Activated CD8-positive, alpha-beta T cell treated with anti-CD3 and anti-CD28 coated beads for 36 hours (primary cell): Measurements from ENCODE around the gene TDRD10. TPM values are rescaled to one million over a fixed set of nuclear protein-coding genes. Genes with fewer than 3 reads are reported as not detected.

Experiments used
- ATAC-seq: fragments of 200-7000 bp; cut with Tn5 transposase; one replicate; pipeline ENCODE4 v1.10.0; 2021; ENCODE audit warnings: mild to moderate bottlenecking, moderate library complexity
- CTCF ChIA-PET: fragments of 350-600 bp; sonication (Branson Sonifier 250); formaldehyde crosslinking; loops from one replicate; lab custom pipeline; 2021; ENCODE audit warnings: antibody characterized with exemption; lab: Charles Lee
- POLR2A ChIA-PET: fragments of 350-600 bp; sonication (Branson Sonifier 250); formaldehyde crosslinking; loops from one replicate; lab custom pipeline; 2021; ENCODE audit warnings: antibody characterized with exemption; lab: Charles Lee
- DNase-seq: peaks from one replicate; pipeline ENCODE4 v3.0.0-alpha.2; 2020
- H3K27ac Mint-ChIP-seq: one replicate; pipeline ENCODE4 v1.8.0; 2021; ENCODE audit warnings: mild to moderate bottlenecking, mixed read lengths
- H3K27me3 Mint-ChIP-seq: one replicate; pipeline ENCODE4 v1.8.0; 2021; ENCODE audit warnings: mixed read lengths
- H3K36me3 Mint-ChIP-seq: one replicate; pipeline ENCODE4 v1.8.0; 2021; ENCODE audit warnings: low read depth, mixed read lengths
- H3K4me1 Mint-ChIP-seq: one replicate; pipeline ENCODE4 v1.8.0; 2021; ENCODE audit warnings: low read depth, mixed read lengths
- H3K4me3 Mint-ChIP-seq: one replicate; pipeline ENCODE4 v1.8.0; 2021; ENCODE audit warnings: mild to moderate bottlenecking, moderate library complexity, mixed read lengths
- H3K9me3 Mint-ChIP-seq: one replicate; pipeline ENCODE4 v1.8.0; 2021; ENCODE audit warnings: mixed read lengths
- CTCF ChIP-seq: fragments of 200-600 bp; IDR thresholded peaks from one replicate; pipeline ENCODE4 v1.8.0; 2022; ENCODE audit warnings: antibody characterized with exemption, mild to moderate bottlenecking
- intact Hi-C: fragments of 100-400 bp; cut with micrococcal nuclease; formaldehyde crosslinking; loops from one replicate; pipeline ENCODE4 v1.10.0; 2022
- total RNA-seq, 2 experiments: library from RNA; stranded (reverse); gene quantifications; one replicate each; pipeline ENCODE4 v1.2.3, GENCODE V29; 2021

Gene TDRD10
- total RNA-seq, 2 experiments from 2014 or later = not detected

GRCh38 chr1:154548028-154548427, 46.0 kb downstream of the TDRD10 start:
- Mint-ChIP-seq H3K4me3 (no peak overlapping the region), H3K27ac (no peak overlapping the region), H3K4me1 (peaks cover 12% of the 10 kb centered on the region), H3K9me3 (no peaks in the 10 kb centered on the region), H3K27me3 (no peaks in the 10 kb centered on the region), H3K36me3 (peaks cover 23% of the 10 kb centered on the region)
- POLR2A ChIA-PET = no interaction called here
- CTCF ChIA-PET = interaction anchor here (1.7 to 3.8 kb wide), 4 partner anchors 7 to 195 kb away, joined by 4 to 127 read pairs (median 23); no protein-coding TSS in a partner anchor
- no peak for TF ChIP-seq CTCF
- DNase-seq (no peak), ATAC-seq (no peak)
- intact Hi-C loops = no loop called here

GRCh38 chr1:154549202-154549770, 47.3 kb downstream of the TDRD10 start:
- no peak overlapping the region for H3K4me3 Mint-ChIP-seq
- H3K4me1 Mint-ChIP-seq = peaks cover 12% of the 10 kb centered on the region
- no peak for TF ChIP-seq CTCF
- intact Hi-C loops = no loop called here
- POLR2A ChIA-PET = interaction anchor here (0.6 kb wide), 1 partner anchor 316 kb away, joined by 3 read pairs; no protein-coding TSS in a partner anchor
- no peaks in the 10 kb centered on the region for H3K9me3 Mint-ChIP-seq
- DNase-seq (no peak), ATAC-seq (no peak)
- H3K27ac Mint-ChIP-seq = peak overlapping the region; percentile 7
- CTCF ChIA-PET = interaction anchor here (7.1 kb wide), 1 partner anchor 69 kb away, joined by 53 read pairs; no protein-coding TSS in a partner anchor
- no peaks in the 10 kb centered on the region for H3K27me3 Mint-ChIP-seq
- H3K36me3 Mint-ChIP-seq = peaks cover 33% of the 10 kb centered on the region

- Mint-ChIP-seq H3K4me3 (no peak overlapping the region), H3K9me3 (no peaks in the 10 kb centered on the region), H3K27me3 (no peaks in the 10 kb centered on the region), H3K36me3 (peaks cover 40% of the 10 kb centered on the region), H3K27ac (no peak overlapping the region), H3K4me1 (peaks cover 12% of the 10 kb centered on the region)
- DNase-seq (no peak), ATAC-seq (no peak)
- CTCF ChIA-PET = interaction anchor here (7.1 kb wide), 1 partner anchor 70 kb away, joined by 53 read pairs; no protein-coding TSS in a partner anchor
- POLR2A ChIA-PET = no interaction called here
- intact Hi-C loops = no loop called here
- no peak for TF ChIP-seq CTCF
Observed at GRCh38 chr1:154550070-154550469, 48.1 kb downstream of the TDRD10 start.

- ATAC-seq = no peak
- no peaks in the 10 kb centered on the region for H3K27me3 Mint-ChIP-seq
- TF ChIP-seq CTCF = no peak
- peaks cover 12% of the 10 kb centered on the region for H3K4me1 Mint-ChIP-seq
- no peak overlapping the region for H3K27ac Mint-ChIP-seq
- H3K9me3 Mint-ChIP-seq = no peaks in the 10 kb centered on the region
- no peak overlapping the region for H3K4me3 Mint-ChIP-seq
- no peak for DNase-seq
- H3K36me3 Mint-ChIP-seq = peaks cover 45% of the 10 kb centered on the region
- intact Hi-C loops = no loop called here
- ChIA-PET POLR2A (interaction anchor here (0.7 kb wide), 1 partner anchor 13 kb away, joined by 3 read pairs; no protein-coding TSS in a partner anchor), CTCF (interaction anchor here (0.9 to 7.1 kb wide), 2 partner anchors 9 to 71 kb away, joined by 3 to 53 read pairs; no protein-coding TSS in a partner anchor)
Observed at GRCh38 chr1:154550657-154551056, 48.6 kb downstream of the TDRD10 start.

GRCh38 chr1:154551474-154551873, 49.5 kb downstream of the TDRD10 start:
- peaks cover 20% of the 10 kb centered on the region for H3K4me1 Mint-ChIP-seq
- H3K27ac Mint-ChIP-seq = no peak overlapping the region
- ChIA-PET CTCF (interaction anchor here (0.9 to 7.1 kb wide), 2 partner anchors 9 to 71 kb away, joined by 3 to 53 read pairs; no protein-coding TSS in a partner anchor), POLR2A (no interaction called here)
- ATAC-seq = no peak
- no peak for TF ChIP-seq CTCF
- DNase-seq = no peak
- no peaks in the 10 kb centered on the region for H3K9me3 Mint-ChIP-seq
- no peak overlapping the region for H3K4me3 Mint-ChIP-seq
- no peaks in the 10 kb centered on the region for H3K27me3 Mint-ChIP-seq
- peaks cover 50% of the 10 kb centered on the region for H3K36me3 Mint-ChIP-seq
- intact Hi-C loops = no loop called here
